Fibroblast of skin of back (primary cell): Measurements from ENCODE around the gene LAMP5. TPM values are rescaled to one million over a fixed set of nuclear protein-coding genes. Genes with fewer than 3 reads are reported as not detected.

Experiments used
- DNase-seq: peaks from one replicate; pipeline ENCODE4 v3.0.0-alpha.2; 2013
- polyA plus RNA-seq, 2 experiments: library from polyadenylated mRNA; unstranded; fragments of 120-200 nt; gene quantifications; one replicate each; pipeline ENCODE4 v1.2.1, GENCODE V29; 2013; ENCODE audit not compliant: insufficient read length in 2 of 2

LAMP5 gene
- polyA plus RNA-seq (2013, experiment 1 of 2; ENCODE audit: insufficient read length): 0.06 TPM
- 0.12 TPM for polyA plus RNA-seq (2013, experiment 2 of 2; ENCODE audit: insufficient read length)

- peak; percentile 41 for DNase-seq
Observed at GRCh38 chr20:9514461-9515213, at the start of gene LAMP5. Gene LAMP5 (plus strand): TSS chr20:9514590. CDS start chr20:9514853, 263 bp downstream.

GRCh38 chr20:9467995-9468394, 46.4 kb upstream of the LAMP5 start:
- DNase-seq: no peak

- DNase-seq: peak; percentile 33
Observed at GRCh38 chr20:9474835-9475415, 39.5 kb upstream of the LAMP5 start.

GRCh38 chr20:9475456-9475855, 38.9 kb upstream of the LAMP5 start:
- DNase-seq: no peak

GRCh38 chr20:9476174-9476573, 38.2 kb upstream of the LAMP5 start:
- no peak for DNase-seq

GRCh38 chr20:9476637-9477036, 37.8 kb upstream of the LAMP5 start:
- DNase-seq: no peak

GRCh38 chr20:9478771-9479170, 35.6 kb upstream of the LAMP5 start:
- no peak for DNase-seq

- DNase-seq: no peak
Observed at GRCh38 chr20:9480066-9480465, 34.3 kb upstream of the LAMP5 start.

- DNase-seq: no peak
Observed at GRCh38 chr20:9482180-9482579, 32.2 kb upstream of the LAMP5 start.

- DNase-seq: no peak
Observed at GRCh38 chr20:9483131-9483530, 31.3 kb upstream of the LAMP5 start.

- no peak for DNase-seq
Observed at GRCh38 chr20:9485614-9486340, 28.6 kb upstream of the LAMP5 start.

GRCh38 chr20:9487231-9487630, 27.2 kb upstream of the LAMP5 start:
- no peak for DNase-seq

- peak; percentile 33 for DNase-seq
Observed at GRCh38 chr20:9488063-9488462, 26.3 kb upstream of the LAMP5 start.

- DNase-seq: peak; percentile 71
Observed at GRCh38 chr20:9490161-9490560, 24.2 kb upstream of the LAMP5 start.

- DNase-seq: no peak
Observed at GRCh38 chr20:9490631-9491030, 23.8 kb upstream of the LAMP5 start.

- DNase-seq: no peak
Observed at GRCh38 chr20:9491324-9491723, 23.1 kb upstream of the LAMP5 start.

GRCh38 chr20:9492067-9492466, 22.3 kb upstream of the LAMP5 start:
- DNase-seq: peak; percentile 82

GRCh38 chr20:9493803-9494202, 20.6 kb upstream of the LAMP5 start:
- DNase-seq: no peak

- no peak for DNase-seq
Observed at GRCh38 chr20:9495701-9496100, 18.7 kb upstream of the LAMP5 start.

- DNase-seq: no peak
Observed at GRCh38 chr20:9496155-9496554, 18.2 kb upstream of the LAMP5 start.

GRCh38 chr20:9498322-9498721, 16.1 kb upstream of the LAMP5 start:
- peak; percentile 54 for DNase-seq

GRCh38 chr20:9499126-9499899, 15.1 kb upstream of the LAMP5 start:
- peak; percentile 9 for DNase-seq

- DNase-seq: no peak
Observed at GRCh38 chr20:9500121-9500520, 14.3 kb upstream of the LAMP5 start.
